HepG2 (cell line): ENCODE data around the gene HSDL1. TPM values are rescaled to one million over a fixed set of nuclear protein-coding genes. Genes with fewer than 3 reads are reported as not detected.

Source experiments
- CBX5 ChIP-seq: sonication (generic); formaldehyde crosslinking; IDR thresholded peaks from 2 replicates; pipeline ENCODE4 v1.4.0; 2020; ENCODE audit warnings: missing genetic modification reagents, borderline replicate concordance
- CCAR2 ChIP-seq: fragments of 200-400 bp; formaldehyde crosslinking; optimal IDR thresholded peaks from 2 replicates; pipeline ENCODE3; 2018; ENCODE audit warnings: low read depth, mild to moderate bottlenecking, low read length, moderate library complexity
- CEBPG ChIP-seq: IDR thresholded peaks from 2 replicates; pipeline ENCODE4 v1.6.1; 2016
- E2F1 ChIP-seq: sonication (generic); formaldehyde crosslinking; IDR thresholded peaks from 2 replicates; pipeline ENCODE4 v1.5.0; 2020; ENCODE audit warnings: missing genetic modification reagents
- HNRNPL ChIP-seq: fragments of 200-400 bp; formaldehyde crosslinking; IDR thresholded peaks from 2 replicates; pipeline ENCODE4 v1.6.1; 2017; ENCODE audit warnings: mild to moderate bottlenecking, low read depth, low read length
- MTF1 ChIP-seq: sonication (generic); formaldehyde crosslinking; IDR thresholded peaks from 2 replicates; pipeline ENCODE4 v1.5.0; 2020; ENCODE audit warnings: missing genetic modification reagents
- MXD1 ChIP-seq: sonication (generic); formaldehyde crosslinking; IDR thresholded peaks from 2 replicates; pipeline ENCODE4 v1.4.0; 2020; ENCODE audit warnings: mild to moderate bottlenecking, missing genetic modification reagents
- NFAT5 ChIP-seq: sonication (generic); formaldehyde crosslinking; IDR thresholded peaks from 2 replicates; pipeline ENCODE4 v1.4.0; 2020; ENCODE audit warnings: missing genetic modification reagents
- RELA ChIP-seq: sonication (generic); formaldehyde crosslinking; IDR thresholded peaks from 2 replicates; pipeline ENCODE4 v1.4.0; 2020; ENCODE audit warnings: missing genetic modification reagents
- RFX5 ChIP-seq: IDR thresholded peaks from 2 replicates; pipeline ENCODE4 v1.6.1; 2011; ENCODE audit warnings: low read depth, low read length, improper control_type of control experiment
- SAP130 ChIP-seq: IDR thresholded peaks from 2 replicates; pipeline ENCODE4 v1.6.1; 2016; ENCODE audit warnings: low read depth
- TBX3 ChIP-seq: fragments of 450-650 bp; IDR thresholded peaks from 2 replicates; pipeline ENCODE4 v1.6.1; 2017; ENCODE audit warnings: antibody characterized with exemption, mild to moderate bottlenecking, inconsistent platforms, borderline replicate concordance
- ZNF136 ChIP-seq: sonication (generic); formaldehyde crosslinking; IDR thresholded peaks from 2 replicates; pipeline ENCODE4 v1.8.1; 2022; ENCODE audit warnings: low read depth, mild to moderate bottlenecking, moderate library complexity, missing genetic modification reagents
- ZNF335 ChIP-seq: sonication (generic); formaldehyde crosslinking; IDR thresholded peaks from 2 replicates; pipeline ENCODE4 v1.4.0; 2020; ENCODE audit warnings: missing genetic modification reagents
- ZNF746 ChIP-seq: sonication (generic); formaldehyde crosslinking; IDR thresholded peaks from 2 replicates; pipeline ENCODE4 v1.8.0; 2022; ENCODE audit warnings: mild to moderate bottlenecking, missing genetic modification reagents
- ZNF777 ChIP-seq: sonication (generic); formaldehyde crosslinking; IDR thresholded peaks from 2 replicates; pipeline ENCODE4 v1.4.0; 2020; ENCODE audit warnings: missing genetic modification reagents
- ZSCAN20 ChIP-seq: sonication (generic); formaldehyde crosslinking; IDR thresholded peaks from 2 replicates; pipeline ENCODE4 v1.4.0; 2020; ENCODE audit warnings: missing genetic modification reagents, mild to moderate bottlenecking, borderline replicate concordance
- polyA plus RNA-seq, 8 experiments: library from polyadenylated mRNA; depleted of rRNA in 3 of 8; stranded (reverse) in 7 of 8; unstranded in 1 of 8; fragments of >200 nt; fragmentation: Illumina TruSeq in 4 of 8; extraction: Trizol in 4 of 8; gene quantifications; 2 replicates each; pipeline versions ENCODE4 v1.2.1 to v1.2.3, GENCODE V29; 2011 to 2016; ENCODE audit warnings: low read depth in 4 of 8, missing spikeins in 1 of 8, mixed read lengths in 1 of 8; ENCODE audit not compliant: insufficient read depth in 1 of 8
- total RNA-seq, 5 experiments: library from RNA; depleted of rRNA; stranded (reverse); fragments of >200 nt; fragmentation: Illumina TruSeq; extraction: Trizol; gene quantifications; 2 replicates each; pipeline ENCODE4 v1.2.3, GENCODE V29; 2016; ENCODE audit warnings: low read depth in 1 of 5
- TF ChIP-seq, protein P1 (sequence below): sonication (generic); formaldehyde crosslinking; IDR thresholded peaks from 2 replicates; pipeline ENCODE4 v1.8.0; 2022; ENCODE audit warnings: mild to moderate bottlenecking, missing genetic modification reagents; ENCODE audit not compliant: insufficient replicate concordance
- TF ChIP-seq, protein P2 (sequence below): sonication (generic); formaldehyde crosslinking; IDR thresholded peaks from 2 replicates; pipeline ENCODE4 v1.5.0; 2020; ENCODE audit warnings: mild to moderate bottlenecking, missing genetic modification reagents, borderline replicate concordance

Gene HSDL1
- total and polyA plus RNA-seq, 2 of the 13 experiments (the other 11 are each of a cell fraction or from before 2014, with no cell fraction given): 49.2 to 49.7 TPM

GRCh38 chr16:84186685-84187437 is 41.9 kb upstream of the HSDL1 start, which contains the start of gene TAF1C (continued):
- TF ChIP-seq, protein P1, sequence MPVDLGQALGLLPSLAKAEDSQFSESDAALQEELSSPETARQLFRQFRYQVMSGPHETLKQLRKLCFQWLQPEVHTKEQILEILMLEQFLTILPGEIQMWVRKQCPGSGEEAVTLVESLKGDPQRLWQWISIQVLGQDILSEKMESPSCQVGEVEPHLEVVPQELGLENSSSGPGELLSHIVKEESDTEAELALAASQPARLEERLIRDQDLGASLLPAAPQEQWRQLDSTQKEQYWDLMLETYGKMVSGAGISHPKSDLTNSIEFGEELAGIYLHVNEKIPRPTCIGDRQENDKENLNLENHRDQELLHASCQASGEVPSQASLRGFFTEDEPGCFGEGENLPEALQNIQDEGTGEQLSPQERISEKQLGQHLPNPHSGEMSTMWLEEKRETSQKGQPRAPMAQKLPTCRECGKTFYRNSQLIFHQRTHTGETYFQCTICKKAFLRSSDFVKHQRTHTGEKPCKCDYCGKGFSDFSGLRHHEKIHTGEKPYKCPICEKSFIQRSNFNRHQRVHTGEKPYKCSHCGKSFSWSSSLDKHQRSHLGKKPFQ: no peak
- peak; percentile 97 for TF ChIP-seq SAP130 (CRISPR knock-in tag)
- TF ChIP-seq ZSCAN20 (CRISPR knock-in tag): peak; percentile 84; the same call in 1 of the 2 replicates
- peak; percentile 75; the same call in 1 of the 2 replicates for TF ChIP-seq NFAT5 (CRISPR knock-in tag)
- peak; percentile 27; the same call in 1 of the 2 replicates for TF ChIP-seq CEBPG (CRISPR knock-in tag)
- TF ChIP-seq ZNF746 (CRISPR knock-in tag): peak; percentile 77; the same call in 1 of the 2 replicates
- no peak for TF ChIP-seq ZNF136 (CRISPR knock-in tag)
- no peak for TF ChIP-seq TBX3
- TF ChIP-seq HNRNPL: peak; percentile 69; the same call in 1 of the 2 replicates
- TF ChIP-seq ZNF335 (CRISPR knock-in tag): peak; percentile 62
- TF ChIP-seq CBX5 (CRISPR knock-in tag): peak; percentile 88
- TF ChIP-seq MTF1 (CRISPR knock-in tag): 0 out of 2 replicates have a peak, but pooled peaks have one; percentile 24
- TF ChIP-seq MXD1 (CRISPR knock-in tag): peak; percentile 85; the same call in 1 of the 2 replicates
- TF ChIP-seq, protein P2, sequence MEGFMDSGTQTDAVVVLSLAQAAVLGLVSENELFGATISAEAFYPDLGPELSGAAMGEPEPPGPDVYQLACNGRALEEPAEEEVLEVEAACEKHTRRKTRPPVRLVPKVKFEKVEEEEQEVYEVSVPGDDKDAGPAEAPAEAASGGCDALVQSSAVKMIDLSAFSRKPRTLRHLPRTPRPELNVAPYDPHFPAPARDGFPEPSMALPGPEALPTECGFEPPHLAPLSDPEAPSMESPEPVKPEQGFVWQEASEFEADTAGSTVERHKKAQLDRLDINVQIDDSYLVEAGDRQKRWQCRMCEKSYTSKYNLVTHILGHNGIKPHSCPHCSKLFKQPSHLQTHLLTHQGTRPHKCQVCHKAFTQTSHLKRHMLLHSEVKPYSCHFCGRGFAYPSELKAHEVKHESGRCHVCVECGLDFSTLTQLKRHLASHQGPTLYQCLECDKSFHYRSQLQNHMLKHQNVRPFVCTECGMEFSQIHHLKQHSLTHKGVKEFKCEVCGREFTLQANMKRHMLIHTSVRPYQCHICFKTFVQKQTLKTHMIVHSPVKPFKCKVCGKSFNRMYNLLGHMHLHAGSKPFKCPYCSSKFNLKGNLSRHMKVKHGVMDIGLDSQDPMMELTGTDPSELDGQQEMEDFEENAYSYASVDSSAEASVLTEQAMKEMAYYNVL (CRISPR knock-in tag): peak; percentile 91
- TF ChIP-seq CCAR2: no peak
- TF ChIP-seq RELA (CRISPR knock-in tag): 0 out of 2 replicates have a peak, but pooled peaks have one; percentile 63
- peak; percentile 77 for TF ChIP-seq RFX5
- TF ChIP-seq ZNF777: peak; percentile 83
- no peak for TF ChIP-seq E2F1 (CRISPR knock-in tag)
